GM10266 (cell line): ENCODE data around the gene PLPPR3.

ENCODE experiments used
- DNase-seq: peaks from one replicate; pipeline ENCODE4 v3.0.0; 2012; ENCODE audit errors: extremely low spot score
- TF ChIP-seq, protein P1 (sequence below): IDR thresholded peaks from 2 replicates; pipeline ENCODE4 v1.5.1; 2012; ENCODE audit warnings: mild to moderate bottlenecking, low read depth; ENCODE audit not compliant: control insufficient read depth, insufficient read depth; ENCODE audit errors: missing control alignments

PLPPR3 gene

DNA sequence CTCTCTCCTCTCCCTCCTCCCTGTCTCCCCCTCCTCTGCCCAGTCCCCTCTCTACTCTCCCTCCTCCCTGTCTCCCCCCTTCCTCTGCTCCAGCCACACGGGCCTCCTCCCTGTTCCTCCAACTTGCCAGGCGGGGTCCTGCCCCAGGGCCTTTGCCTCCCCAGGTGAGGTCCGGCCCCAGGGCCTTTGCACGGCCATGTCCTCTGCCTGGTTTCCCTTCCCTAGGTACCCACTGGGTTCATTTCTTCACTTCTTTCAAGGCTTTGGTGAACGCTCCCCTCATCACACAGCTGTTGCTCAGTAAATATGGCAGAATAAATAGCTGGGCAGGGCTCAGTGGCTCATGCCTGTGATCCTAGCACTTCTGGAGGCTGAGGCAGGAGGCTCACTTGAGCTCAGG, 49.7 kb downstream of the PLPPR3 start:
- TF ChIP-seq, protein P1, sequence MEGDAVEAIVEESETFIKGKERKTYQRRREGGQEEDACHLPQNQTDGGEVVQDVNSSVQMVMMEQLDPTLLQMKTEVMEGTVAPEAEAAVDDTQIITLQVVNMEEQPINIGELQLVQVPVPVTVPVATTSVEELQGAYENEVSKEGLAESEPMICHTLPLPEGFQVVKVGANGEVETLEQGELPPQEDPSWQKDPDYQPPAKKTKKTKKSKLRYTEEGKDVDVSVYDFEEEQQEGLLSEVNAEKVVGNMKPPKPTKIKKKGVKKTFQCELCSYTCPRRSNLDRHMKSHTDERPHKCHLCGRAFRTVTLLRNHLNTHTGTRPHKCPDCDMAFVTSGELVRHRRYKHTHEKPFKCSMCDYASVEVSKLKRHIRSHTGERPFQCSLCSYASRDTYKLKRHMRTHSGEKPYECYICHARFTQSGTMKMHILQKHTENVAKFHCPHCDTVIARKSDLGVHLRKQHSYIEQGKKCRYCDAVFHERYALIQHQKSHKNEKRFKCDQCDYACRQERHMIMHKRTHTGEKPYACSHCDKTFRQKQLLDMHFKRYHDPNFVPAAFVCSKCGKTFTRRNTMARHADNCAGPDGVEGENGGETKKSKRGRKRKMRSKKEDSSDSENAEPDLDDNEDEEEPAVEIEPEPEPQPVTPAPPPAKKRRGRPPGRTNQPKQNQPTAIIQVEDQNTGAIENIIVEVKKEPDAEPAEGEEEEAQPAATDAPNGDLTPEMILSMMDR: no peak
- no peak for DNase-seq

DNA sequence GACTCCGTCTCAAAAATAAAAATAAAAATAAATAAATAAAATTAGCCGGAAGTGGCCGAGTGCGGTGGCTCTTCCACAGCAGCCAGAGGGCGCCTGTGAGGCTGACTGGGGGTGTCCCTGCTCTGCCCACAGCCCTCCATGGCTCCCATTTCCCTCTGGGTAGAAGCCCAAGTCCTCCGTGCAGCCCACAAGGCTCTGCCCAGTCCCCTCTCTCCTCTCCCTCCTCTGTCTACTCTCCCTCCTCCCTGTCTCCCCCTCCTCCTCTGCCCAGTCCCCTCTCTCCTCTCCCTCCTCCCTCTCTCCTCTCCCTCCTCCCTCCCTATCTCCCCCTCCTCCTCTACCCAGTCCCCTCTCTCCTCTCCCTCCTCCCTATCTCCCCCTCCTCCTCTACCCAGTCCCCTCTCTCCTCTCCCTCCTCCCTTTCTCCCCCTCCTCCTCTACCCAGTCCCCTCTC, 50.4 kb downstream of the PLPPR3 start:
- TF ChIP-seq, protein P1: peak; percentile 45
- DNase-seq: peak; percentile 79

DNA sequence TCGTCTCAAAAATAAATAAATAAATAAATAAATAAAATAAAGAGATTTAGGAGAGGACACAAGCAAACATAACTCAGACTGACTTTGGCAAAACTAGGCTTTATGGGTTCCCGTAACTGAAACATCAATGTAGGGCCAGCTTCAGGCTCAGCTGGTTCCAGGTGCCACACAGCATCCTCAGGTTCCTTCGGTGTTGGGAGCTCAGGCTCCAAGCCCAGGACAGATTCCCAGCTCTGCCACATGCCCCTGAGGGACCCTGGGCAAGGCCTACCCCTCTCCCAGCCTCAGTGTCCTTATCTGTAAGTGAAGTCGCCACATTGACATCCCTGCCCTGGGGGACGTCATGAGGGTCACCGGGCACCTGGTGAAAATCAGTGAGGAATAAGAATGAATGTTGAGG, 52.1 kb downstream of the PLPPR3 start:
- DNase-seq: no peak
- TF ChIP-seq, protein P1: no peak

- TF ChIP-seq, protein P1: no peak
- DNase-seq: no peak
Observed at GRCh38 chr19:768424-768823, 53.3 kb downstream of the PLPPR3 start.

- TF ChIP-seq, protein P1: no peak
- DNase-seq: no peak
Observed at GRCh38 chr19:765179-765738, 56.5 kb downstream of the PLPPR3 start.

GRCh38 chr19:764301-764700, 57.5 kb downstream of the PLPPR3 start:
- DNase-seq: no peak
- TF ChIP-seq, protein P1: no peak

GRCh38 chr19:763869-764268, 57.9 kb downstream of the PLPPR3 start:
- no peak for DNase-seq
- TF ChIP-seq, protein P1: no peak
